Liver (tissue), 3 donors: ENCODE data around the gene HHIPL1.

ENCODE experiments used
- ATF3 ChIP-seq: IDR thresholded peaks from 2 replicates; pipeline ENCODE4 v1.6.1; 2016; ENCODE audit warnings: antibody characterized with exemption
- EGR1 ChIP-seq, 2 donors: IDR thresholded peaks; 2 replicates each; pipeline ENCODE4 v1.6.1; 2016 to 2018; ENCODE audit warnings: antibody characterized with exemption in 2 of 2, low read depth in 2 of 2
- FOXA1 ChIP-seq: IDR thresholded peaks from 2 replicates; pipeline ENCODE4 v1.6.1; 2016; ENCODE audit warnings: antibody characterized with exemption
- GABPA ChIP-seq, 2 donors: IDR thresholded peaks in 1 of 2; conservative IDR thresholded peaks in 1 of 2; 2 replicates each; pipeline ENCODE4 v1.6.1; 2016; ENCODE audit warnings: antibody characterized with exemption in 2 of 2, mild to moderate bottlenecking in 1 of 2, moderate library complexity in 1 of 2
- JUND ChIP-seq, 2 donors: IDR thresholded peaks; 2 replicates each; pipeline ENCODE4 v1.6.1; 2016; ENCODE audit warnings: antibody characterized with exemption in 2 of 2
- MAX ChIP-seq: IDR thresholded peaks from 2 replicates; pipeline ENCODE4 v1.6.1; 2016; ENCODE audit warnings: antibody characterized with exemption
- RAD21 ChIP-seq, 2 donors: IDR thresholded peaks; 2 replicates each; pipeline ENCODE4 v1.6.1; 2016; ENCODE audit warnings: antibody characterized with exemption in 2 of 2, mild to moderate bottlenecking in 2 of 2
- REST ChIP-seq: IDR thresholded peaks from 2 replicates; pipeline ENCODE4 v1.6.1; 2016; ENCODE audit warnings: antibody characterized with exemption, mild to moderate bottlenecking
- RXRA ChIP-seq, 2 donors: IDR thresholded peaks; 2 replicates each; pipeline ENCODE4 v1.6.1; 2017 to 2018; ENCODE audit warnings: antibody characterized with exemption in 2 of 2, mild to moderate bottlenecking in 1 of 2
- SP1 ChIP-seq: IDR thresholded peaks from 2 replicates; pipeline ENCODE4 v1.6.1; 2018; ENCODE audit warnings: antibody characterized with exemption, mild to moderate bottlenecking
- TAF1 ChIP-seq: conservative IDR thresholded peaks from 2 replicates; pipeline ENCODE4 v1.6.1; 2016; ENCODE audit warnings: antibody characterized with exemption, mild to moderate bottlenecking
- YY1 ChIP-seq: IDR thresholded peaks from 2 replicates; pipeline ENCODE4 v1.6.1; 2016; ENCODE audit warnings: antibody characterized with exemption, mild to moderate bottlenecking
- ZBTB33 ChIP-seq: IDR thresholded peaks from 2 replicates; pipeline ENCODE4 v1.6.1; 2016; ENCODE audit warnings: antibody characterized with exemption
- TF ChIP-seq, protein P1 (sequence below): fragments of 150-350 bp; IDR thresholded peaks from 2 replicates; pipeline ENCODE4 v1.5.1; 2017; ENCODE audit warnings: improper control_type of control experiment, low read depth, low read length; ENCODE audit not compliant: missing input control
- donor health status: healthy.
- donor health status: healthy.

- TF ChIP-seq JUND (IDR thresholded peaks at IDR 0.05) (no peak), MAX (no peak), TAF1 (no peak), REST (no peak), YY1 (no peak), ZBTB33 (no peak), RXRA (IDR thresholded peaks at IDR 0.05) (no peak), ATF3 (no peak), EGR1 (IDR thresholded peaks at IDR 0.05; ENCODE audit: low read depth in 2 of 2) (no peak), SP1 (no peak), GABPA (IDR thresholded peaks at IDR 0.05 in 1 of 2, conservative IDR thresholded peaks at IDR 0.05 in 1 of 2) (no peak), FOXA1 (no peak), RAD21 (IDR thresholded peaks at IDR 0.05) (no peak)
- TF ChIP-seq, protein P1, sequence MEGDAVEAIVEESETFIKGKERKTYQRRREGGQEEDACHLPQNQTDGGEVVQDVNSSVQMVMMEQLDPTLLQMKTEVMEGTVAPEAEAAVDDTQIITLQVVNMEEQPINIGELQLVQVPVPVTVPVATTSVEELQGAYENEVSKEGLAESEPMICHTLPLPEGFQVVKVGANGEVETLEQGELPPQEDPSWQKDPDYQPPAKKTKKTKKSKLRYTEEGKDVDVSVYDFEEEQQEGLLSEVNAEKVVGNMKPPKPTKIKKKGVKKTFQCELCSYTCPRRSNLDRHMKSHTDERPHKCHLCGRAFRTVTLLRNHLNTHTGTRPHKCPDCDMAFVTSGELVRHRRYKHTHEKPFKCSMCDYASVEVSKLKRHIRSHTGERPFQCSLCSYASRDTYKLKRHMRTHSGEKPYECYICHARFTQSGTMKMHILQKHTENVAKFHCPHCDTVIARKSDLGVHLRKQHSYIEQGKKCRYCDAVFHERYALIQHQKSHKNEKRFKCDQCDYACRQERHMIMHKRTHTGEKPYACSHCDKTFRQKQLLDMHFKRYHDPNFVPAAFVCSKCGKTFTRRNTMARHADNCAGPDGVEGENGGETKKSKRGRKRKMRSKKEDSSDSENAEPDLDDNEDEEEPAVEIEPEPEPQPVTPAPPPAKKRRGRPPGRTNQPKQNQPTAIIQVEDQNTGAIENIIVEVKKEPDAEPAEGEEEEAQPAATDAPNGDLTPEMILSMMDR = no peak
Measured at GRCh38 chr14:99677231-99678140, 32.6 kb downstream of the HHIPL1 start.
